ENCODE data around the gene PRIM2.
"Not testable (repeated sequence)": the region's sequence is repeated elsewhere in the genome, so short reads cannot be mapped to it uniquely, and the experiment has no call there.

Gene PRIM2

DNA sequence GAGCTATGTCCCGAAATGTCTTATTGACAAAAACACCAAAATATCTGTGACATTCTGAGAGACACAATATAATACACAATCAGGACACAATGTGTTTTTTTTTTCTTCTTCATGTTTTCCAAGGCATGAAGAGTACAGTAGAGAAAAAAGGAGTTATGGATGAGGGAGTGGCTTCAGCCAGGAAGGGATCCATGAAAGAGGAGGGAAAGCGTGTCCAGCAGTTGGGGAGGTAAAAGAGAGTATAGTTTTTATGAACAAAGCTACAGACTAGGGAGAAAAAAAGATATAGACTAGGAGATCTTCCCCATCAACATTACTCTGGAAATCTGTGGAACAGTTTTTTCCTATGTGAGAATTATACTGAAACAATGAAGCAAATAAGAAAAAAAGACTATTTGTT, 38.9 kb upstream of the PRIM2 start:
- Histone ChIP-seq H2AFZ (no peak overlapping the region), H3K4me2 (ENCODE audit: low read length) (no peak overlapping the region), H3K9me3 (ENCODE audit: control insufficient read depth, low read length) (no peaks in the 10 kb centered on the region), H3K9ac (no peak overlapping the region), H3K79me2 (no peaks in the 10 kb centered on the region), H3K27me3 (ENCODE audit: control insufficient read depth, insufficient read depth, low read length) (no peaks in the 10 kb centered on the region), H3K27ac (no peak overlapping the region), H3K4me1 (no peaks in the 10 kb centered on the region), H3K4me3 (ENCODE audit: low read depth, low read length) (no peak overlapping the region), H3K36me3 (ENCODE audit: control insufficient read depth, insufficient read depth, low read length) (no peaks in the 10 kb centered on the region)
- TF ChIP-seq, protein P1, sequence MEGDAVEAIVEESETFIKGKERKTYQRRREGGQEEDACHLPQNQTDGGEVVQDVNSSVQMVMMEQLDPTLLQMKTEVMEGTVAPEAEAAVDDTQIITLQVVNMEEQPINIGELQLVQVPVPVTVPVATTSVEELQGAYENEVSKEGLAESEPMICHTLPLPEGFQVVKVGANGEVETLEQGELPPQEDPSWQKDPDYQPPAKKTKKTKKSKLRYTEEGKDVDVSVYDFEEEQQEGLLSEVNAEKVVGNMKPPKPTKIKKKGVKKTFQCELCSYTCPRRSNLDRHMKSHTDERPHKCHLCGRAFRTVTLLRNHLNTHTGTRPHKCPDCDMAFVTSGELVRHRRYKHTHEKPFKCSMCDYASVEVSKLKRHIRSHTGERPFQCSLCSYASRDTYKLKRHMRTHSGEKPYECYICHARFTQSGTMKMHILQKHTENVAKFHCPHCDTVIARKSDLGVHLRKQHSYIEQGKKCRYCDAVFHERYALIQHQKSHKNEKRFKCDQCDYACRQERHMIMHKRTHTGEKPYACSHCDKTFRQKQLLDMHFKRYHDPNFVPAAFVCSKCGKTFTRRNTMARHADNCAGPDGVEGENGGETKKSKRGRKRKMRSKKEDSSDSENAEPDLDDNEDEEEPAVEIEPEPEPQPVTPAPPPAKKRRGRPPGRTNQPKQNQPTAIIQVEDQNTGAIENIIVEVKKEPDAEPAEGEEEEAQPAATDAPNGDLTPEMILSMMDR (IDR thresholded peaks at IDR 0.05) = no peak

DNA sequence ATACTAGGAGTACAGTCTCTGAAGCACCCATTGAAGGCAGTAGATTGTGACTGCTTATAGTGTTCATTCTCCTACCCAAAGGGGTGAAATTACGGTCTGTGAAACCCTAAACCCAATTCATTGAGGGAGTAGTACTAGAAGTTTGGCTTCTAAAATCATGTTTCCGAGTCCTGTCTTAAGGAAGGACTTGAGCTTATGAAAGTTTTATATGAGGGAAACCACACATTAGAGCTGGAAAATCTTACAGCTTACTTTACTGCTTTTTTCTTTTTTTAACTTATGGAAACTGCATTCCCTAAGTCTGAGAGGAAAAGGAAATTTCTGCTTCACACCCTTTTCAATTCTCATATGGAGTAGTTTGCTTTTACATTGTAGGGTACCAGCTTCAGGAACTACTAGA, 38.4 kb upstream of the PRIM2 start:
- Histone ChIP-seq H3K79me2 (no peaks in the 10 kb centered on the region), H3K9ac (no peak overlapping the region), H2AFZ (no peak overlapping the region), H3K4me1 (no peaks in the 10 kb centered on the region), H3K4me3 (ENCODE audit: low read depth, low read length) (no peak overlapping the region), H3K4me2 (ENCODE audit: low read length) (no peak overlapping the region), H3K9me3 (ENCODE audit: control insufficient read depth, low read length) (no peaks in the 10 kb centered on the region), H3K27ac (no peak overlapping the region), H3K36me3 (ENCODE audit: control insufficient read depth, insufficient read depth, low read length) (no peaks in the 10 kb centered on the region), H3K27me3 (ENCODE audit: control insufficient read depth, insufficient read depth, low read length) (no peaks in the 10 kb centered on the region)
- TF ChIP-seq, protein P1 (IDR thresholded peaks at IDR 0.05) = no peak

DNA sequence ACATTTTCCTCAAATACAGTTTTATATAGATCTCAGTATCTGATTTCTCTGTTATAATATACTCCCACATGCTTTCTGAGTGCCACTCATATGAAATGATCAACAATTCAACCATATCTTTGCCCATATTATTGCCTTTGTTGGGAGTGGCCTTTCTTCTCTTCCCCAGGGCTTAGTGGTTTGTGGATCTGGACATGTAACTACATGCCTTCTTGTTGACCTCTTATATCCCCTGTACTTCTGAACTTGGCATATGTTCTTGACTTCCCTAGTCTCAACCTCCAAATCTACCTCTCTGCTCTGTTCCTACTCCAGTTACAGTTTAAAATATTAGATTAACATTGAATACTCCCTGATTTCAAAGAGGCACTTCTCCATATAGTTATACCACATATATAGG, 34.3 kb upstream of the PRIM2 start:
- no peak overlapping the region for H3K27ac ChIP-seq
- no peak overlapping the region for H2AFZ ChIP-seq
- H3K36me3 ChIP-seq (ENCODE audit: control insufficient read depth, insufficient read depth, low read length) = no peaks in the 10 kb centered on the region
- H3K9me3 ChIP-seq (ENCODE audit: control insufficient read depth, low read length) = no peaks in the 10 kb centered on the region
- H3K4me3 ChIP-seq (ENCODE audit: low read depth, low read length) = no peak overlapping the region
- no peak overlapping the region for H3K4me2 ChIP-seq (ENCODE audit: low read length)
- H3K9ac ChIP-seq = no peak overlapping the region
- H3K79me2 ChIP-seq = no peaks in the 10 kb centered on the region
- TF ChIP-seq, protein P1 (IDR thresholded peaks at IDR 0.05) = no peak
- no peaks in the 10 kb centered on the region for H3K4me1 ChIP-seq
- no peaks in the 10 kb centered on the region for H3K27me3 ChIP-seq (ENCODE audit: control insufficient read depth, insufficient read depth, low read length)

DNA sequence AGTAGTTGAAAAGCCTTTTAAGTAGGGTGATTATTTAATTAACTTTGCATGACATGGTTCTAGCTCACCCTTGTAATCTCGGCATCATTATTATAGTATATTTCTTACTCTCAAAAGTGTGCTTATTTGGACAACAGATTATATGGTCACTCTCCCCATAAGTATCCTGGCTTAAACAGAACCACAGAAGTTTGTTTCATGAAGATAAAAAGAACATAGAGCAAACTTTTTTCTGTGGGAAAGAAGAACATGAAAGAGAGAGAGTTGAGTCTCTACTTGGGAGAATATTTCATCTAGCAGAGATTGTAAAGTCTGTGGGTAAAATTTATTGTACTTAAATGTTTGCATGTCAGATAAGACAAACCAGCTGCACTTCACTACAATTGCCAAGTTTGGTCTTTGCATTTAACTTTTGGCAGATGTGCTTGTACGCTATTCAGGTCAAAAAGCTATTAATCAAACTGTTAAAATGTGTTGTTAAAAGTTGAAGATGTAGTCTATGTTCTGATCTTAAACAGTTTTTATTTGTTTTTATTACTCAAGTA, 33.4 kb upstream of the PRIM2 start:
- Histone ChIP-seq H3K79me2 (no peaks in the 10 kb centered on the region), H3K9ac (no peak overlapping the region), H3K27ac (no peak overlapping the region), H3K4me2 (ENCODE audit: low read length) (no peak overlapping the region), H3K4me1 (no peaks in the 10 kb centered on the region), H2AFZ (no peak overlapping the region), H3K9me3 (ENCODE audit: control insufficient read depth, low read length) (no peaks in the 10 kb centered on the region), H3K27me3 (ENCODE audit: control insufficient read depth, insufficient read depth, low read length) (no peaks in the 10 kb centered on the region), H3K4me3 (ENCODE audit: low read depth, low read length) (no peak overlapping the region), H3K36me3 (ENCODE audit: control insufficient read depth, insufficient read depth, low read length) (no peaks in the 10 kb centered on the region)
- TF ChIP-seq, protein P1 (IDR thresholded peaks at IDR 0.05) = no peak

DNA sequence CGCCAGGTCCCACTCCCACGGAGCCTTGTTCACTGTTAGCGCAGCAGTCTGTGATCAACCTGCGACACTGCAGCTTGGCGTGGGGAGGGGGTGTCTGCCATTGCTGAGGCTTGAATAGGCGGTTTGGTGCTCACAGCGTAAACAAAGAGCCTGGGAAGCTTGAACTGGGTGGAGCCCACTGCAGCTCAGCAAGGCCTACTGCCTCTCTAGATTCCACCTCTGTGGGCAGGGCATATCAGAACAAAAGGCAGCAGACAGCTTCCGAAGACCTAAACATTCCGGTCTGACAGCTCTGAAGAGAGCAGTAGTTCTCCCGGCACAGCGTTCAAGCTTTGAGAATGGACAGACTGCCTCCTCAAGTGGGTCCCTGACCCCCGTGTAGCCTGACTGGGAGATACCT, 29.3 kb upstream of the PRIM2 start:
- H3K27me3 ChIP-seq (ENCODE audit: control insufficient read depth, insufficient read depth, low read length); H3K79me2 ChIP-seq; H3K4me3 ChIP-seq (ENCODE audit: low read depth, low read length); H3K27ac ChIP-seq; H2AFZ ChIP-seq; H3K4me1 ChIP-seq; H3K4me2 ChIP-seq (ENCODE audit: low read length); H3K36me3 ChIP-seq (ENCODE audit: control insufficient read depth, insufficient read depth, low read length); H3K9ac ChIP-seq; H3K9me3 ChIP-seq (ENCODE audit: control insufficient read depth, low read length): not testable (repeated sequence)

DNA sequence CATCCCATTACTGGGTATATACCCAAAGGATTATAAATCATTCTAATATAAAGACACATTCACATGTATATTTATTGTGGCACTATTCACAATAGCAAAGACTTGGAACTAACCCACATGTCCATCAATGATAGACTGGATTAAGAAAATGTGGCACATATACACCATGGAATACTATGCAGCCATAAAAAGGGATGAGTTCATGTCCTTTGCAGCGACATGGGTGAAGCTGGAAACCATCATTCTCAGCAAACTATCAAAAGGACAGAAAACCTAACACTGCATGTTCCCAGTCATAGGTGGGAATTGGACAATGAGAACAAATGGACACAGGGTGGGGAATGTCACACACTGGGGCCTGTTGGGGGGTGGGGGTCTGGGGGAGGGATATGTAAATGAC, 24.0 kb upstream of the PRIM2 start:
- H3K79me2 ChIP-seq; H3K27me3 ChIP-seq (ENCODE audit: control insufficient read depth, insufficient read depth, low read length); H3K4me2 ChIP-seq (ENCODE audit: low read length); H3K4me3 ChIP-seq (ENCODE audit: low read depth, low read length); H3K9ac ChIP-seq; H3K36me3 ChIP-seq (ENCODE audit: control insufficient read depth, insufficient read depth, low read length); H3K4me1 ChIP-seq; H3K9me3 ChIP-seq (ENCODE audit: control insufficient read depth, low read length); H3K27ac ChIP-seq; H2AFZ ChIP-seq: not testable (repeated sequence)

Data from parathyroid adenoma (tissue), 2 donors.